ENCODE data around the gene POLD3. TPM values are rescaled to one million over a fixed set of nuclear protein-coding genes. Genes with fewer than 3 reads are reported as not detected.

Gene POLD3
- total RNA-seq, 1 donor from 2014 or later: 27.9 TPM

DNA sequence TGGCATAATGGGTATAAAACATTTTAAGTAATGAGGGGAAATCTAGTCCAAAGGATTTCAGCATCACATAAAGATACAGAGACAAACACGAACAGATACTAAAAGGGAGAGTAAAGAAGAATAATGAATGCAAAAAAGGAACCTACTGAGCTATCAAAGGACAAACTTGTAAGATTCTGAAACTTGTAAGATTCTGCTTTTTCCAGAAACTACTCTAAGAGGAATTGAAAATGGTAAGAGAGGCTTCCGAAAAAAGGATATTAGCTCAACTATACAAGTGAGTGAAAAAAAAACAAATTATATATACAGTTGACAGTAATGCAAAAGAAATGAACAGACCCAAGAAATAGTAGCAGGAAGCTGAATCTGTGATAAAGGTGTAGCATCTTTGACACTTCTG lies 37.7 kb downstream of the POLD3 start:
- no peaks in the 10 kb centered on the region for H3K27me3 Mint-ChIP-seq
- H3K9me3 Mint-ChIP-seq (ENCODE audit: low read depth): no peaks in the 10 kb centered on the region
- no peaks in the 10 kb centered on the region for H3K4me1 Mint-ChIP-seq (ENCODE audit: low read depth)
- no peak overlapping the region for H3K27ac Mint-ChIP-seq
- TF ChIP-seq, protein P1, sequence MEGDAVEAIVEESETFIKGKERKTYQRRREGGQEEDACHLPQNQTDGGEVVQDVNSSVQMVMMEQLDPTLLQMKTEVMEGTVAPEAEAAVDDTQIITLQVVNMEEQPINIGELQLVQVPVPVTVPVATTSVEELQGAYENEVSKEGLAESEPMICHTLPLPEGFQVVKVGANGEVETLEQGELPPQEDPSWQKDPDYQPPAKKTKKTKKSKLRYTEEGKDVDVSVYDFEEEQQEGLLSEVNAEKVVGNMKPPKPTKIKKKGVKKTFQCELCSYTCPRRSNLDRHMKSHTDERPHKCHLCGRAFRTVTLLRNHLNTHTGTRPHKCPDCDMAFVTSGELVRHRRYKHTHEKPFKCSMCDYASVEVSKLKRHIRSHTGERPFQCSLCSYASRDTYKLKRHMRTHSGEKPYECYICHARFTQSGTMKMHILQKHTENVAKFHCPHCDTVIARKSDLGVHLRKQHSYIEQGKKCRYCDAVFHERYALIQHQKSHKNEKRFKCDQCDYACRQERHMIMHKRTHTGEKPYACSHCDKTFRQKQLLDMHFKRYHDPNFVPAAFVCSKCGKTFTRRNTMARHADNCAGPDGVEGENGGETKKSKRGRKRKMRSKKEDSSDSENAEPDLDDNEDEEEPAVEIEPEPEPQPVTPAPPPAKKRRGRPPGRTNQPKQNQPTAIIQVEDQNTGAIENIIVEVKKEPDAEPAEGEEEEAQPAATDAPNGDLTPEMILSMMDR (IDR thresholded peaks at IDR 0.05; ENCODE audit: unreplicated experiment): no peak
- peaks cover 15% of the 10 kb centered on the region for H3K36me3 Mint-ChIP-seq (ENCODE audit: insufficient read depth)
- DNase-seq (ENCODE audit: low spot score, unreplicated experiment): no peak
- H3K4me3 Mint-ChIP-seq (ENCODE audit: low read depth): no peak overlapping the region

DNA sequence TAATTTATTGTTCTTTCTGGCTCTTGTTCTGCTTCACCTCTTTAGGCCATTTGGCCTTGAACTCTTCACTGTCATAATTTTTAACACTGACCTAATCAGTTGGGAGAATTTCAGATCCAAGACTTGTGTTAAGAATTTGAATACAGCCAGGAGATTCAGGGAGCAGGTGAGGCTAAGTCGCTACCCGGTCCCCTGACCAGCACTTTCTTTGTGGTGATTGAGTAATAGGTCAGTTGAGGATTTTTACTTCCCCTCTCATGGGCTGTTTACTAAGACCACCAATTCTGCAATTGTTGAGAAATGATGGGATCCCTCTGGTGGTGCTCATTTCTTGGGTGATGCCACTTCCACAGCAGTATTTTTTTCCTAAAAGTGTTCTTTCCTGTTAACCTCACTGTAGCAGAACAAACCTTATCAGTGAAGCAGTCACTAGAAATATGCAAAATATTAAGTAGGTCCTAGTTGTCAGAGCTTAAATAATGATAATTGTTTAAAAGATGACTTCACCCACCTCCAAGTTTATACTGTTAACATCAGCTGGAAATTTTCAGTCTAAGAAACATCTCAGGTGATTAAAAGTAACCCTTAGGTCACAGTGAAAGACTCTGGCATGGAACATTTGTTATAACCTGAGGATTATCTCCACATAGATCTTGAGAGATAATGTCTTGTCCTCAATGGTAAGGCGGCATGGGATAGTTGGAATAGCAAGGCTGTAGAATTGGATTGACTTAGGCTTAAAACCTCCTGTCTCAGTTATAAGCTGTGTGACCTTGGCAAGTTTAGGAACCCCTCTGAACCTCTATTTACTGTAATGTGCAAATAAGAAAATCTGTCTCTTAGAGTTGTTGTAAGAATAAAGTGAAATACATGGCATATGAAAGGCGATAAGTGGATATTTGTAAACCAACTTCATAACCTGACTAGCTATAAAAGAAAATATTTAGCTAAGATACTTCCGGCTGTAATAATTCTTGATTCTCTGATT lies 41.3 kb downstream of the POLD3 start:
- peak overlapping the region; percentile 17 for H3K27ac Mint-ChIP-seq
- TF ChIP-seq, protein P1 (IDR thresholded peaks at IDR 0.05; ENCODE audit: unreplicated experiment): no peak
- no peak overlapping the region for H3K4me3 Mint-ChIP-seq (ENCODE audit: low read depth)
- H3K27me3 Mint-ChIP-seq: no peaks in the 10 kb centered on the region
- H3K9me3 Mint-ChIP-seq (ENCODE audit: low read depth): no peaks in the 10 kb centered on the region
- H3K4me1 Mint-ChIP-seq (ENCODE audit: low read depth): no peaks in the 10 kb centered on the region
- peaks cover 10% of the 10 kb centered on the region for H3K36me3 Mint-ChIP-seq (ENCODE audit: insufficient read depth)
- no peak for DNase-seq (ENCODE audit: low spot score, unreplicated experiment)

DNA sequence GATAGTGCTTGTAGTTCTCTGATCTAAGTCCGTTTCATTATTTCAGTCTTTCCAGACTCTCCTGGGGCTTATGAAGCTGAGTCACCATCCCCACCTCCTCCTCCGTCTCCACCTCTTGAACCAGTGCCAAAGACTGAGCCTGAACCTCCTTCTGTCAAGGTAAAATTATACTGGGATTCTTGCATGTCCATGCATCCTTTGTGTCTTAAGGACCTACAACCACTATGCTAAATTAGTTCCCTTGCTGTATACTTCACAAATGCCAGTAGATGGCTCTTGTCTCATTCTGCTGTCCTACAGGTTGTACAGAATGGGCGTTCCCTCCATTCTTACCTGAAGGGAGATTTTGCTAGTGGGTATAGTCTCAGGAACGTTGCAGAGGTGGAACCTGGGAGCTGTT lies 42.2 kb downstream of the POLD3 start:
- H3K9me3 Mint-ChIP-seq (ENCODE audit: low read depth): no peaks in the 10 kb centered on the region
- H3K36me3 Mint-ChIP-seq (ENCODE audit: insufficient read depth): peaks cover 6% of the 10 kb centered on the region
- TF ChIP-seq, protein P1 (IDR thresholded peaks at IDR 0.05; ENCODE audit: unreplicated experiment): peak; percentile 25
- H3K27ac Mint-ChIP-seq: no peak overlapping the region
- H3K4me3 Mint-ChIP-seq (ENCODE audit: low read depth): no peak overlapping the region
- no peaks in the 10 kb centered on the region for H3K27me3 Mint-ChIP-seq
- no peak for DNase-seq (ENCODE audit: low spot score, unreplicated experiment)
- no peaks in the 10 kb centered on the region for H3K4me1 Mint-ChIP-seq (ENCODE audit: low read depth)

DNA sequence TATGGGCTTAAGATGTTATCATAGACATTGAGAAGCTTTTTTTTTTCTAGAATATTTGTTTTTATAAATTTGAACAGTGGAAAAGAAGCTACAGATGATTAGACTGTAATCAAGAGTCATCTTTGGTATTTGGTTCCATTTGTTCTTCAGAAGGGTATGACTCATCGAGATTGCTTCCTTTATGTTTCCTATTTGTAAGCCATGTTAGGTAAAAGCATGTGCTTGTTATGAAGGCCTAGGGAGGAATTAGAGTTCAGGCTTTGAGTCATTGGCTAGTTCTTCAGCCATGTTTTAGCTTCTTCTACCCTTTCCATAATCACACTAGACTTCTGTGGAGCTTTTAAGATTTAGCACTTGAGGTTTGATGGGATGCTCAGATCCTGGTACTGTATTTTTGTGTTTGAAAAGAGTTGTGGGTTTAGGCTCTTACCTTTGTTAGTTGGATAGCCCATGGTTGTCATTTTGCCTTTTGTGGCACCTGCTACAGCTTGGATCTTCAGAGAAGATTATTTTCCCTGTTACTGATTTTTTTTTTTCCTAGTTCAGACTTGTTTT lies 44.3 kb downstream of the POLD3 start:
- DNase-seq (ENCODE audit: low spot score, unreplicated experiment): no peak
- Mint-ChIP-seq H3K27me3 (no peaks in the 10 kb centered on the region), H3K4me3 (ENCODE audit: low read depth) (no peak overlapping the region)

DNA sequence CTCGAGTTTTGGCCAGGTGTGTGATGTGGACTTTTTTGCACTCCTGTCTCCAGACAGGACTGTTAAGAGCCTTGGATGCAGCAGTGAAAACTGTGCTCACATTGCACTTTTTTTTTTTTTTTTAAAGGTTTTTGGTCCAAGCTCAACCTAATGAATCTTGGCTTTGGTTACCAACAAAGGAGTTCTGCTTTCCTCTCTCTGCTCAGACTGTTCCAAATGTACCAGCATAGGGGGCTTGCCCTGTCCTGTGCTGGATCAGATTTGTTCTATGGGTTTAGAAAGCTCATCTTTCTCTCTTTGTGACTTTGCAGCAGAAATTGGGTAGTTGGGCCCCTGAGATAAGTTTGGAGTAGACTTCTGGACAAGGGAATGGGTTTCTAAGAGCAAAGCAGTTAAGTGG lies 45.3 kb downstream of the POLD3 start:
- H3K27me3 Mint-ChIP-seq: no peaks in the 10 kb centered on the region
- TF ChIP-seq, protein P1 (IDR thresholded peaks at IDR 0.05; ENCODE audit: unreplicated experiment): no peak
- H3K27ac Mint-ChIP-seq: no peak overlapping the region
- H3K36me3 Mint-ChIP-seq (ENCODE audit: insufficient read depth): peaks cover 7% of the 10 kb centered on the region
- no peak for DNase-seq (ENCODE audit: low spot score, unreplicated experiment)
- H3K4me1 Mint-ChIP-seq (ENCODE audit: low read depth): no peaks in the 10 kb centered on the region
- no peak overlapping the region for H3K4me3 Mint-ChIP-seq (ENCODE audit: low read depth)
- H3K9me3 Mint-ChIP-seq (ENCODE audit: low read depth): no peaks in the 10 kb centered on the region

More for the DNA sequence above, 44.3 kb downstream of the POLD3 start:
- Mint-ChIP-seq H3K27ac (no peak overlapping the region), H3K4me1 (ENCODE audit: low read depth) (no peaks in the 10 kb centered on the region), H3K9me3 (ENCODE audit: low read depth) (no peaks in the 10 kb centered on the region), H3K36me3 (ENCODE audit: insufficient read depth) (peaks cover 5% of the 10 kb centered on the region)
- TF ChIP-seq, protein P1 (IDR thresholded peaks at IDR 0.05; ENCODE audit: unreplicated experiment): no peak
